Keratinocyte (primary cell): ENCODE measurements around the gene TEDC2.

Experiments
- CTCF ChIP-seq, 3 experiments: IDR thresholded peaks in 1 of 3; conservative IDR thresholded peaks in 1 of 3; optimal IDR thresholded peaks in 1 of 3; 2 replicates in 2 of 3; 3 replicates in 1 of 3; pipeline versions ENCODE3 to v1.5.1; 2011; ENCODE audit warnings: low read length in 3 of 3, mild to moderate bottlenecking in 3 of 3, moderate library complexity in 2 of 3, control low read depth in 1 of 3, inconsistent platforms in 1 of 3; ENCODE audit not compliant: insufficient read depth in 2 of 3; ENCODE audit errors: extremely low read depth in 1 of 3
- EZH2 ChIP-seq: IDR thresholded peaks from one replicate; pipeline ENCODE4 v1.6.1; 2012; ENCODE audit warnings: inconsistent platforms, mild to moderate bottlenecking, low read length, moderate library complexity

GRCh38 chr16:2452650-2453049, 7.3 kb upstream of the TEDC2 start:
- TF ChIP-seq EZH2 (no peak), CTCF (optimal IDR thresholded peaks at IDR 0.05 in 1 of 3, IDR thresholded peaks at IDR 0.05 in 1 of 3, conservative IDR thresholded peaks at IDR 0.05 in 1 of 3; ENCODE audit: extremely low read depth in 1 of 3, insufficient read depth in 2 of 3, low read length in 3 of 3) (no peak)
